ENCODE measurements around the gene ZBED1. TPM values are rescaled to one million over a fixed set of nuclear protein-coding genes. Genes with fewer than 3 reads are reported as not detected.
"Not testable (repeated sequence)": the region's sequence is repeated elsewhere in the genome, so short reads cannot be mapped to it uniquely, and the experiment has no call there.

ZBED1 gene
- total RNA-seq, 1 experiment from 2014 or later: 59.7 TPM

DNA sequence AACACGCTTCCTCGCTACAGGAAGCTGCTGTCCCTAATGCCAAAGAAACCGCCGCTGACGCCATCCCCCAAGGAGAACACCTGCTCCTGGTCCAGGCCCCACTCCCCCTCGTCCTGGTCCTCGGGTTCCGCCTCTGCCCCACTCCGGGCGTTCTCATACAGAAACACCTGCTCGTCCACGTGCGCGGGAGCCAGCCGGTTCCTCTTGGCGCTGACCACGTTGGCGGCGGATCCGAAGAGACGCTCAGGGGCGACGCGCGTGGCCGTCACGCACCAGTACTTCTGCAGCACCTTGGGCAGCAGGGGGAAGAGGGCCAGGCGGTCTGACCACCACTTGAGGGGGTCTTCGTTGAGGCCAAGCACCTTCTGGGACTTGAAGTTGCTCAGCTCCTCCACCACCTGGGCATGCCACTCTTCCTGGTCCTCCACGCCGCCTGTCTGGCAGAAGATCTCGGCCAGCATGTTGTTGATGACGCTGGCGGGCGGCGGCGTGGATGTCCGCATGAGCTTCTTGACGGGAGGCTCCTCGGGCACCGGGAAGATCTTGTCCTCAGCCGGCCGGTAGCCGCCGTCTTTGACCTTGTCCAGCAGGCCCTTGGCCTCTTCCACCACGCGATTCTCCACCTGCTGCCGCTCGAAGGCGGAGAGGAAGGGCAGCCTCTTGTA is 12.0 kb downstream of the ZBED1 start:
- no peak for DNase-seq
- Histone ChIP-seq H3K27me3 (no peaks in the 10 kb centered on the region), H3K9me3 (no peaks in the 10 kb centered on the region), H3K4me3 (no peak overlapping the region), H3K36me3 (peaks cover 89% of the 10 kb centered on the region)

GRCh38 chrX:2487366-2487765 is 13.4 kb downstream of the ZBED1 start:
- Histone ChIP-seq H3K36me3 (peaks cover 82% of the 10 kb centered on the region), H3K4me3 (no peak overlapping the region), H3K9me3 (no peaks in the 10 kb centered on the region), H3K27me3 (no peaks in the 10 kb centered on the region)
- DNase-seq: no peak

GRCh38 chrX:2486476-2487133 is 14.2 kb downstream of the ZBED1 start:
- Histone ChIP-seq H3K4me3 (no peak overlapping the region), H3K9me3 (no peaks in the 10 kb centered on the region), H3K36me3 (peaks cover 75% of the 10 kb centered on the region), H3K27me3 (no peaks in the 10 kb centered on the region)
- DNase-seq: no peak

DNA sequence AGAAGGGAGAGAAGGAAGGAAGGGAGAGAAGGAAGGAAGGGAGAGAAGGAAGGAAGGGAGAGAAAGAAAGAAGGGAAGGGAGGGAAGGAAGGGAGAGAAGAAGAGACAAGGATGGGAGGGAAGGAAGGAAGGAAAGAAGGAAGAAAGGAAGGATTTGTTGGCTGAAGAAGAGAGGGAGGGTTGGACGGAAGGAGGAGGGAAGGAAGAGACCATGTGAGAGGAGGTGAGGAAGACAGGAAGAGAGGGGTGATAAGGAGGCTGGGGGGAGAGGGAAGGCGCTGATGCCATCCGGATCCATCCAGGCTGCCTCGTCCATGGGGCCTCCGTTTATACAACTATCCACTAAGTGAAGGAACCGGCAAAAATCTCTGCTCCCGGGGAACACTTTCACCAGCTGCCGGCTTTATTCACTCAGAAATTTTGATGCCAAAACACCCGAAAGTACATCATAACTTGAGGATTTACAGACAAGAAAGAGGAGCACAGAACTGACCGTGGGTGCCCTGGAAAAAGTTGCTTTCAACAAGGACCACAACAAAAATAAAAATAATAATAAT is 14.9 kb downstream of the ZBED1 start:
- peaks cover 73% of the 10 kb centered on the region for H3K36me3 ChIP-seq
- DNase-seq: no peak
- H3K9me3 ChIP-seq: no peaks in the 10 kb centered on the region
- no peak overlapping the region for H3K4me3 ChIP-seq
- no peaks in the 10 kb centered on the region for H3K27me3 ChIP-seq

- no peaks in the 10 kb centered on the region for H3K27me3 ChIP-seq
- DNase-seq: no peak
- H3K9me3 ChIP-seq: no peaks in the 10 kb centered on the region
- peaks cover 72% of the 10 kb centered on the region for H3K36me3 ChIP-seq
- no peak overlapping the region for H3K4me3 ChIP-seq
Observed at GRCh38 chrX:2484721-2485648, 15.8 kb downstream of the ZBED1 start.

DNA sequence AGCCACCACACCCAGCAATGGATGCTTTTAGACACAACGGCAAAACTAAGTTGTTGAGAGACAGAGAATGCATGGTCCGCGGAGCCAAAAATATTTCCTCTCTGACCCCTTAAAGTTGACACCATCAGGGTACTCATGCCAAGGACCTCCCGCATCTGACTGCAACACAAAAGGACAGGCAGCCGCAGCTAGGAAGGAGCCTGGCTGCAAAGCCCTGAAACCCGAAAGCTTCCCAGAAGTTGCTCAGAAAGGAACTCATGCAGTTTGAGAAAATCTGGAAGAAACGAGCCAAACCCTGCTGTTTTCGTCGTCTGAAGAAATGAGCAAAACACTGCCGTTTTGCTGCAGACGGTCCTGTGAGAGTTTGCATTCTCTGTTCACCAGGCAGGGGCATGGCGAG is 16.5 kb downstream of the ZBED1 start:
- peaks cover 72% of the 10 kb centered on the region for H3K36me3 ChIP-seq
- no peaks in the 10 kb centered on the region for H3K27me3 ChIP-seq
- no peaks in the 10 kb centered on the region for H3K9me3 ChIP-seq
- DNase-seq: no peak
- no peak overlapping the region for H3K4me3 ChIP-seq

- Histone ChIP-seq H3K36me3 (peaks cover 67% of the 10 kb centered on the region), H3K9me3 (no peaks in the 10 kb centered on the region), H3K4me3 (no peak overlapping the region), H3K27me3 (no peaks in the 10 kb centered on the region)
- no peak for DNase-seq
Observed at GRCh38 chrX:2483398-2484060, 17.2 kb downstream of the ZBED1 start.

GRCh38 chrX:2481597-2481996 is 19.2 kb downstream of the ZBED1 start:
- H3K9me3 ChIP-seq, H3K4me3 ChIP-seq, DNase-seq: not testable (repeated sequence)

DNA sequence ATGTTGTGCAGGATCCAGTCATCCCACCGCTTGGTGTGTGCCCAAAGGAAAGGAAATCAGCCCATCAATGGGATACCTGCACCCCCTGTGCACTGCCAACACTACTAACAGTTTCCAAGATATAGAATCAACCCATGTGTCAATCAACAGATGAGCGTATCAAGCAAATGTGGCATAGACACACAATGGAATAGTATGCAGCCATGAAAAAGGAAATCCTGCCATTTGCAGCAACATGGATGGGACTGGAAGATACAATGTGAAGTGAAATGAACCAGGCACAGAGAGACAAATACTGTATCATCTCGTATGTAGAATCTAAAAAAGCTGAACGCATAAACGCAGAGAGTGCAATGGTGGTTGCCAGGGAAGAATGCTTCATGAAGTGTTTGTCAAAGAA is 20.8 kb downstream of the ZBED1 start:
- H3K4me3 ChIP-seq, H3K9me3 ChIP-seq, DNase-seq, H3K27me3 ChIP-seq: not testable (repeated sequence)
- H3K36me3 ChIP-seq: peaks cover 37% of the 10 kb centered on the region

More at GRCh38 chrX:2481597-2481996, 19.2 kb downstream of the ZBED1 start:
- H3K36me3 ChIP-seq: peaks cover 48% of the 10 kb centered on the region
- H3K27me3 ChIP-seq: not testable (repeated sequence)

DNA sequence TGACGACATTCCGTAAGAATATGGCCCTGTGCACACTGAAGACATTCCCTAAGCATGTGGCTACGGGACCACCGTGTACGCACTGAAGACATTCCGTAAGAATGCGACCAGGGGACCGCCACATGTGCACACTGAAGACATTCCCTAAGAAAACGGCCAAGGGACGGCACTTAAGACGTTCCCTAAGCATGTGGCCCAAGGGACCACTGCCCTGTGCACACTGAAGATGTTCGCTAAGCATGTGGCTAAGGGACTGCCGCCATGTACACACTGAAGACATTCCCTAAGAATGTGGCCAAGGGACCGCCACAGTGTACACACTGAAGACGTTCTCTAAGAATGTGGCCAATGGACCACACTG is 21.4 kb downstream of the ZBED1 start:
- H3K27me3 ChIP-seq: no peaks in the 10 kb centered on the region
- no peak for DNase-seq

GRCh38 chrX:2478546-2479419 is 22.0 kb downstream of the ZBED1 start:
- H3K9me3 ChIP-seq: no peaks in the 10 kb centered on the region
- no peak for DNase-seq
- peaks cover 27% of the 10 kb centered on the region for H3K36me3 ChIP-seq
- H3K4me3 ChIP-seq: no peak overlapping the region
- H3K27me3 ChIP-seq: no peaks in the 10 kb centered on the region

More for the DNA sequence above, 21.4 kb downstream of the ZBED1 start:
- Histone ChIP-seq H3K4me3 (no peak overlapping the region), H3K9me3 (no peaks in the 10 kb centered on the region), H3K36me3 (peaks cover 34% of the 10 kb centered on the region)

DNA sequence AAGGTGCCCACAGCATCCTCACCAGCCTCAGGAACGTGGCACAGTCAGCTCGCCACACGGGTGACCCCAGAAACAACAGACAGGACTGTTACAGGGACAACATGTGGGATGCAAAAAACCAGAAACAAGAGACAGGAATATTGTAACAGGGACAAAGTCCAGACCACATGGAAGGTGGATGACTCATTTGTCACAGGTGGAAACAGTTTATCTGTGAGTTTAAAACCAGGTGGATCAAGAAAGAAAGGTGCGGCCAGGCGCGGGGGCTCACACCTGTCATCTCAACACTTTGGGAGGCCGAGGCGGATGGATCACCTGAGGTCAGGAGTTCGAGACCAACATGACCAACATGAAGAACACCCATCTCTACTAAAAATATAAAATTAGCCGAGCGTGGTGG is 23.5 kb downstream of the ZBED1 start:
- not testable (repeated sequence) for H3K4me3 ChIP-seq, DNase-seq, H3K9me3 ChIP-seq, H3K27me3 ChIP-seq
- H3K36me3 ChIP-seq: peaks cover 23% of the 10 kb centered on the region

GRCh38 chrX:2474963-2475726 is 25.6 kb downstream of the ZBED1 start:
- DNase-seq: no peak
- Histone ChIP-seq H3K27me3 (no peaks in the 10 kb centered on the region), H3K9me3 (no peaks in the 10 kb centered on the region), H3K4me3 (no peak overlapping the region), H3K36me3 (peaks cover 13% of the 10 kb centered on the region)

- H3K9me3 ChIP-seq: no peaks in the 10 kb centered on the region
- no peaks in the 10 kb centered on the region for H3K27me3 ChIP-seq
- DNase-seq: no peak
- H3K4me3 ChIP-seq: no peak overlapping the region
- H3K36me3 ChIP-seq: peaks cover 8% of the 10 kb centered on the region
Observed at GRCh38 chrX:2474280-2474962, 26.4 kb downstream of the ZBED1 start.

DNA sequence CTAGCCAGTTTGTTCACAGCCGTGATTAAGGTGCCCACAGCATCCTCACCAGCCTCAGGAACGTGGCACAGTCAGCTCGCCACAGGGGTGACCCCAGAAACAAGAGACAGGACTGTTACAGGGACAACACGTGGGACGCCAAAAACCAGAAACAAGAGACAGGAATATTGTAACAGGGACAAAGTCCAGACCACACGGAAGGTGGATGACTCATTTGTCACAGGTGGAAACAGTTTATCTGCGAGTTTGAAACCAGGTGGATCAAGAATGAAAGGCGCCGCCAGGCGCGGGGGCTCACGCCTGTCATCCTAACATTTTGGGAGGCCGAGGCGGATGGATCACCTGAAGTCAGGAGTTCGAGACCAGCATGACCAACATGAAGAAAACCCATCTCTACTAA is 27.7 kb downstream of the ZBED1 start:
- not testable (repeated sequence) for H3K9me3 ChIP-seq, H3K36me3 ChIP-seq, DNase-seq, H3K4me3 ChIP-seq, H3K27me3 ChIP-seq
